Vagina (tissue), 2 donors: Measurements from ENCODE around the gene TBC1D14.

Source experiments
- POLR2A ChIP-seq, 2 donors: fragments of 450-650 bp; IDR thresholded peaks; one replicate each; pipeline ENCODE4 v1.6.1; 2017; ENCODE audit warnings: antibody characterized with exemption in 2 of 2, mild to moderate bottlenecking in 2 of 2, moderate library complexity in 2 of 2
- TF ChIP-seq, protein P1 (sequence below), 3 experiments: fragments of 450-650 bp in 2 of 3; fragments of 200-600 bp in 1 of 3; sonication (generic) in 1 of 3; IDR thresholded peaks; one replicate each; pipeline ENCODE4 v1.5.1; 2017 to 2019; ENCODE audit warnings: antibody characterized with exemption in 3 of 3, mild to moderate bottlenecking in 2 of 3, moderate library complexity in 2 of 3

DNA sequence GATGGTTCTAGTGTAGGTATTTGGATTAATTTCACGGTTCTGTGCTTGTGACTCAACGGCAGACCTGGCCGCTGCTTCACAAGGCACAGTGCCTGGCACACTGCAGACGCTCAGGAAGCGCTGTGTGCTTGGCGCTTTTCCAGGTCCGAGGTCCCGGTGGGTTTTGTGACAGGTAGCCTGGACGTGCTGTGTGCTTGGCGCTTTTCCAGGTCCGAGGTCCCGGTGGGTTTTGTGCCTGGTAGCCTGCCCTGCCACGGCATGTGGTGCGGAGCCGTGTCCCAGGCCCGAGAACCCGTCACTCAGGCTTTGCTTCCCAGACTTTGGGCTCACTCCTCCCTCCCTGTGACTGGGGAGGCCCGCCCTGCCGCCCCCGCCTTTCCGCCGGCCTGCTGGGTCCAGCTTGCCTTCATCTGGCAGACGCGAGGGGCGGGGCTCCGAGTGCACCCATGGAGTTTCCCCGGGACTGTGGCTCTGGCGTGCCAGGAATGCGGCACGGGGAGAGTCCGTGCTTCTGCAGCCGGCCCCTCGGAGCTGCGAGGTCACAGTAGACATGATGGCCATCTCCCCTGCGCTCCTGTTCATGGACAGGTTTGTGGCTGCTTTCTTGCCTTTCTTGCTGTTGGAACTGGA is 44.2 kb downstream of the TBC1D14 start:
- TF ChIP-seq, protein P1, sequence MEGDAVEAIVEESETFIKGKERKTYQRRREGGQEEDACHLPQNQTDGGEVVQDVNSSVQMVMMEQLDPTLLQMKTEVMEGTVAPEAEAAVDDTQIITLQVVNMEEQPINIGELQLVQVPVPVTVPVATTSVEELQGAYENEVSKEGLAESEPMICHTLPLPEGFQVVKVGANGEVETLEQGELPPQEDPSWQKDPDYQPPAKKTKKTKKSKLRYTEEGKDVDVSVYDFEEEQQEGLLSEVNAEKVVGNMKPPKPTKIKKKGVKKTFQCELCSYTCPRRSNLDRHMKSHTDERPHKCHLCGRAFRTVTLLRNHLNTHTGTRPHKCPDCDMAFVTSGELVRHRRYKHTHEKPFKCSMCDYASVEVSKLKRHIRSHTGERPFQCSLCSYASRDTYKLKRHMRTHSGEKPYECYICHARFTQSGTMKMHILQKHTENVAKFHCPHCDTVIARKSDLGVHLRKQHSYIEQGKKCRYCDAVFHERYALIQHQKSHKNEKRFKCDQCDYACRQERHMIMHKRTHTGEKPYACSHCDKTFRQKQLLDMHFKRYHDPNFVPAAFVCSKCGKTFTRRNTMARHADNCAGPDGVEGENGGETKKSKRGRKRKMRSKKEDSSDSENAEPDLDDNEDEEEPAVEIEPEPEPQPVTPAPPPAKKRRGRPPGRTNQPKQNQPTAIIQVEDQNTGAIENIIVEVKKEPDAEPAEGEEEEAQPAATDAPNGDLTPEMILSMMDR (IDR thresholded peaks at IDR 0.05) = no peak
- TF ChIP-seq POLR2A (IDR thresholded peaks at IDR 0.05) = no peak
